Measurements from ENCODE around the gene LGALS16.
"Not testable (repeated sequence)": the region's sequence is repeated elsewhere in the genome, so short reads cannot be mapped to it uniquely, and the experiment has no call there.

LGALS16 gene

DNA sequence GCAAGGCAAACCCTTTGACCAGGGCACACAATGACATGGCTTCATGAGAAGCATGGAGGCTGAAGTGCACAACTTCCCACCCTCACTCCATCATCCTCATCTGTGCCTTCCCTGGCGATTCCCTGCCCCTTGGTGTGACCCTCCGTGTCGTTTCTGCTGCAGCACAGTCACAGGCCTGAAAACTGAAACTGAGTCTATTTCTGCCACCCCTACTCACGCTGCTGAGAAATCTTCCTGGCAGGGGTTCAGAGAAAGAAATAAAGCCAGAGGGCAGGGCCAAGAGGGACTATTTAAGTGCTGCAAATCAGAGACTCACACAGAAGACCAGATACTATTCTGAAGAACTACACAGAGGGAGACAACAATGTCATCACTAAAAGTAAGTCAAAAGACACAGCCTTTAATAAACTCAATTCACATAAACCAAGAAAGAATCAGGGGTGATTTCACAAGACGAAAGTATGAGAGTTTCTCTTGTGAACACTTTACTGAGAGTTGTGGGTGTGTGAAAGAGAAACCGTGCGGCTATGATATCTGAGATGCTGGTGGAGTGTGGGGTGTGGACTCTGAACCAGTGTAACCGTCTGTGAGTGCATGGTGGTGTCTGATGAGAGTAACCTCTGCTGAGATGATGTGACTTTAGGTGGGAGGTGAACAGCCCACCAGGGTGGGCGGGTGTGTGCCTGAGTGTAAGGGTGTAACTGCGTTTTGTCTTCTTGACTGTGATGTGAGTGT is 23.5 kb downstream of the LGALS16 start:
- DNase-seq = no peak

DNA sequence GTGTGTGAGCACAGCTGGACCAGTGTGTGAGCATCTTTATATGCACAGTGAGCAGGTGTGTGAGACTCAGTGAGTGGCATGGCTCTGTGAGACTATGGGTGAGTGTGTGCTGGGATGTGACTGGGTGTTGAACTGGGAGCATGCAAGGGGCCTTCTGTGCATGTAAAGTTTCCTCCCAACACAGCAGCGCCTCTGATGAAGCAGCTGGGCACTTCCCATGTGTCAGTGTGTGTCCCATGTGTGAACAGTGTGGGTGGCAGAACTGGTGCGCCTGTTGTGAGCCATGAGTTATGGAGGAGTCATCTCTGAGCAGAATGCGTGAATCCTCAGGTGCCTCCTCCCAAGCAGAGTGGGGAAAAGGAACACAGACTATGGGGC is 24.1 kb downstream of the LGALS16 start:
- DNase-seq = no peak

DNA sequence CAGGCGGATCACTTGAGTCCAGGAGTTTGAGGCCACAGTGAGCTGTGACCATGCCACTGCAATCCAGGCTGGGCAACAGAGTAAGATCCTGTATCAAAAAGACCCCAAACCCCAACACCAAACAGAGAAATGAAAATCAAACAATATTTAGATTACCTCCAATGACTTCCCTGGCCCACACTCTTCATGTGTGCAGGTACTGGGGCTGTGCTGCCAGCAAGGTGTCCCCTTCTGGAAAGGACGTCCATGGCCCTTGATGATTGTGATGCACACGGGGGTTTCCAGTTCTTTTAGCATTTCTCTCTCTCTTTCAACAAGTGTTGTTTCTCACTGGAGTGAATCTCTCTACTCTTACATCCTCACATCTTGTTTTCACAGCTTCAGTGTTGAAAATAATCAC is 24.9 kb downstream of the LGALS16 start:
- DNase-seq = no peak

DNA sequence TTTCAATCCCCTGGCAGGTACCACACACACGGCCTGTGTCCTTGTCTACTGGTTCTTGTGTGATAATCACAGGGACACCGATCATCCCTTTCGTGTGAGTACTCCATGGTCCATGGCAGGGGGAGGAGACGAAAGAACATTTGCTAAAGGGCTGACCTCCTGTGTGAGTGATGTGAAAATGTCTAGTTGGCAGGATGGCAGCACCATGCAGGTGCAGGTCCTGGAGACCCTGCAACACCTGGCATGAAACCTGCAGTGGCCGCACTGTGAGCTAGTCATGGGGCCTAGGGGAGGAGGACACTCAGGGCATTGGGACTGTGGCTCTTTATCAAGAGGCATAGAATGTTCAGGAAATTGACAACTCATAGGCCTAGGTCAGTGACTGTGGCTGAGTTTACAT is 25.7 kb downstream of the LGALS16 start:
- no peak for DNase-seq

DNA sequence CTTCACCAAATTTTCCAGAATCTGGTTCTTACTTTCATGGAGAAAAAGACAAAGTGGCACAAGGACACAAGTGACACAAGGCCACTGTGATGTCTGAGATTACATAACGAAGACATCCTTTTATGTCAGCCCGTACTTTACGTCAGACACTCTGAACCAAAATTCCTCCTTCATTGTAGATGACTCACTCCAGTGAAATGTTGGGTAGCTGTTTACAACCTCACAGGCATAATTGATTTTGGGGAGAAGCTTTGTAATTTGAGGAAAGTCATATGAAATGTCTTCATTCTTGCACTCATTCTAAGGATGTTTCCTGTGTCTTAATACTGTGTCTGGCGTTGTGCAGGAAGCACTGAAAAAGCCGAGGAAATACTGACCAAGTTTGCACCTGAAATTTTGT is 28.6 kb downstream of the LGALS16 start:
- no peak for DNase-seq

DNA sequence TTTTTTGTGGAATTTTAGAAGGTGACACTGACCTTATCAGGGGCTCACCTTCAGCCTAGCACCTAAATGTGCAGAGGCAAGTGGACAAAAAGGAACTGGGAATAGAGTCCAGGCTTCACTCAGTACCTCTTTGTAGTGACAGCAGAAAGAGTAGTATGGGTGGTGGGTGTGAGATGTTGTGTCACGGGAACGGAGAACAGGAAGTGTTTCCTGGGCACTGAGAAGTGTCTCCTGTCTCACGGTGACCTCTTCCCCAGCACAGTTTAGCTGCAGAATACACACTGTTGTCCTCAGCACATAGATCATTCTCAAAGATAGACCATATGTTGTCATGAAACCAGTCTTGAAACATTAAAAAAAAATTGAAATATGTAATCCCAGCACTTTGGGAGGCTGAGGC is 31.0 kb downstream of the LGALS16 start:
- DNase-seq = no peak

DNA sequence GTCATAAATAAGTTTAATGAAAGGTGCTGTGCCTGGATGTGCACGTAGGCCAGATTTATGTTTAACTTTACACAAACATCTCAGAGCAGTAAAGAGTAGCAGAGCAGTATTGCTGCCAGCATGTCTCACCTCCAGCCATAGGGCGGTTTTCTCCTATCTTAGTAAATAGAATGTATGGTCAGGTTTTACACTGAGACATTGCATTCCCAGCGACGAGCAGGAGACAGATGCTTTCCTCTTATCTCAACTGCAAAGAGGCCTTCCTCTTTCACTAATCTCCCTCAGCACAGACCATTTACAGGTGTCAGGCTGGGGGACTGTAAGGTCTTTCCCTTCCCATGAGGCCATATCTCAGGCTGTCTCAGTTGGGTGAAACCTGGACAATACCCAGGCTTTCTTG is 32.9 kb downstream of the LGALS16 start:
- DNase-seq = not testable (repeated sequence)

DNA sequence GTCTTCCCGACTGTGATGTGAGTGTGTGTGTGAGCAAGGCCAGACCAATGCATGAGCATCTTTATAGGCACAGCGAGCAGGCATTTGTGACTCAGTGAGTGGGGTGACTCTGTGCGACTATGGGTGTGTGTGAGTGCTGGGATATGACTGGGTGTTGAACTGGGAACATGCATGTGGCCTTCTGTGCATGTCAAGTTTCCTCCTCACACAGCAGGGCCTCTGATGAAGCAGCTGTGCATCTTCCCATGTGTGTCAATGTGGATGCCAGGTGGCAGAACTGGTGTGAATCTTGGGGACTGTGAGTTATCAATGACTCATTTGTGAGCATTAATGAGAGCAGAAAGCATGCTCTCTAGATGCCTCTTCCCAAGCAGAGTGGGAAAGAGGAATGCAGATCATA is 36.5 kb downstream of the LGALS16 start:
- no peak for DNase-seq

DNA sequence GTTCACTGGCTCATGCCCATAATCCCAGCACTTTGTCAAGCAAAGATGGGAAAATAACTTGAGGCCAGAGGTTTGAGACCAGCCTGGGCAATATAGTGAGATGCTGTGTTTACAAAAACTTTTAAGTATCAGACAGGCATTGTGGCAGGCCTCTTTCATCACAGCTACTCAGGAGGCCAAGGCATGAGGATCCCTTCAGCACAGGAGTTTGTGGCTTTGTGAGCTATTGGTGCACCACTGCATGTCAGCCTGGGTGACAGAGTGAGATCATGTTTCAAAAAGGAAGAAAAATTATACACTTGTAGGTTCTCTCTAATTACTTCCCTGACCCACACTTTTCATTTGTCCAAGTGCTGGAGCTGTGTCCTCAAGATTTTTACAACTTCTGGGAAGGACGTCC is 37.1 kb downstream of the LGALS16 start:
- DNase-seq = no peak

DNA sequence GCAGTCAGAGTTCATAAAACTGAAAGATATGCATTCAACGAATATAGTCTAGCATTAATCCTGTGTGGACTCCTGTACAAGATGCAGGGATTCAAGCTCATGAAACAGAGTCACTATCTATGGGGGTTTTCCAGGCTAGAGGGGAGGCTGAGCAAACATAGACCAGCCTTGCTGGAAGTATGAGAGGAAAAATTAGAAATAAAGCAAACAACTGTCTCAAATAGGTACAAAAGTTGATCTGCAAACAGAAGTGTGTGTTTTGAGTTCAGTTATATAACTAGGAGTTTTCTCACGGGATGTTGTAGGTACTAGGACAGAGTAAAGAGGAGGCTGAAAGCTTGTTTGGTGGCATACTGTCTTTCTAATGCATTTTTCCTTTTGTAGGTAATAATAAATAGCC is 40.0 kb downstream of the LGALS16 start:
- no peak for DNase-seq

DNA sequence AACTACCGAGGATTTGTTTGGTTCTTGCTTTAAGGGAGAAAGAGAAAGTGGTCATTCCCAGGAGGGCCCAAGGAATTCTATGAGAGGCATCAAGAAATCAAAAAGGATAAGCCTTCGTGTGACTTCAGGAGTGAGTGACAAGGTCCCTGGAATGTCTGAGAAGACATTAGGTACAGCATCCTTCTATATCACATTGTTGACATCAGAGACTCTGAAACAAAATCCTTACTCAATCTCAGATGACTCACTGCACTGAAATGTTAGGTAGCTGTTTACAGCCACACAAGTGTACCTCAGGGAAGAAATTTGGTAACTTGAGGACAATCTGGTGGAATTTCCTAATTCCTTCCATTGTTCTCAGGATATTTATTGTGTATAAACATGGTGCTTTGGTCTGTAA is 40.7 kb downstream of the LGALS16 start:
- DNase-seq = no peak

DNA sequence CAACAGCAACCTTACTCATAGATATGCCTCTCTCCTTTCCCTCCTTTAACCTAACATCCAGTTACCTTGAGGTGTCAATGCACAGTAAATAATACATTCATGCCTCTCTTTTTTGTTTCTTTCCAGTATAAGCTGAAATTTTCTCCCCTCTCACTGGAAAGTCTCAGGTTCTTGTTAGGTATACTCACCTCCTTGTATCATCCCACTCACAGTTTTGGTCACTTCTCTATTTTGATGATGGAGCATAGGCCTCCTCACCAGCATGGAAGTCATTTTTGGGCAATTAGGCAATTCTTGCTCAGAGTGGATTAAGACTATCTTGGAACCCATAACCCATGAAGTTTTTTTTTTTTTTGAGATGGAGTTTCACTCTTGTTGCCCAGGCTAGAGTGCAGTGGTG is 42.8 kb downstream of the LGALS16 start:
- no peak for DNase-seq

DNA sequence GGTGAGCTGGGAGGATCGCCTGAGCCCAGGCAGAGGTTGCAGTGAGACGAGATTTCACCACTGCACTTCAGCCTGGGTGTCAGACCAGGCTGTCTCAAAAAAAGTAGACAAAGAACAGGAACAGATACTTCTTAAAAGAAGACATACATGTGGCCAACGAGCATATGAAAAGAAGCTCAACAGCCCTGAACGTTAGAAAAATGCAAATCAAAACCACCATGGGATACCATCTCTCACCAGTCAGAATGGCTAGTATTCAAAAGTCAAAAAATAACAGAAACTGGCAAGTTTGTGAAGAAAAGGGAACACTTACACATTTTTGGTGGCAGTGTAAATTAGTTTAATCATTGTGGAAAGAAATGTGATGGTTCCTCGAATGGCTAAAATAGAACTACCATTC is 45.6 kb downstream of the LGALS16 start:
- no peak for DNase-seq

DNA sequence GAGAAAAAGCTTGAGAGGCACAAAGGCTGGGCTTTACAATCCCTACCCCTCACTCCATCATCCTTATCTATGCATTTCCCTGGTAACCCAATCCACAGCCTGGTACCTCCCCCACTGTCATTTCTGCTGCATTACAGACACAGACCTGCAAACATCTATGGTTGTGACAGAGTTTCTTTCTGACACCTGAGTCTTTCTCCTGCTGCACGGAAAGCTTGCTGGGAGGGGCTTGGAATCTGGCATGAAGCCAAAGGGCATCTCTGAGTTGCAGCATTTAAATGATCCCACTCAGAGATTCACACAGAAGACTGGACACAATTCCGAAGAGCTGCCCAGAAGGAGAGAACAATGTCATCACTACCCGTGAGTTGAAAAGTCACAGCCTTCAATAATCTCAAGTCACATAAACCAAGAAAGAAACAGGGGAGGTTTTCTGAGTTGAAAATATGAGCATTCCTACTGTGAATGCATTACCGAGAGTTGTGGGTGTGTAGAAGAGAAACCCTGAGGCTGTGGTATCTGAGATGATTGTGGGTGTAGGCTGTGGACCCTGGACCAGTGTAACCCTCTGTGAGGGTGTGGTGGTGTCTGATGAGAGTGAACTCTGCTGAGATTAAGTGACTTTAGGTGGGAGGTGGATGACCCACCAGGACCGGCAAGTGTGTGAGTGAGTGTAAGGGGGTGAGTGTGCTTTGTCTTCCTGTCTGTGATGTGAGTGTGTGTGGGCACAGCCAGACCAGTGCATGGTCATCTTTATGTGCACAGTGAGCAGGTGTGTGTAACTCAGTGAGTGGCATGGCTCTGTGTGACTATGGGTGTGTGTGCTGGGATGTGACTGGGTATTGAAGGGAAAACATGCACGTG is 48.7 kb downstream of the LGALS16 start, which contains the start of gene LGALS14:
TSS of gene LGALS14 (plus strand) at position 301 of the 864 bp plus-strand sequence. CDS start at position 349, 48 bp downstream.
- DNase-seq = peak; percentile 59 to 72

DNA sequence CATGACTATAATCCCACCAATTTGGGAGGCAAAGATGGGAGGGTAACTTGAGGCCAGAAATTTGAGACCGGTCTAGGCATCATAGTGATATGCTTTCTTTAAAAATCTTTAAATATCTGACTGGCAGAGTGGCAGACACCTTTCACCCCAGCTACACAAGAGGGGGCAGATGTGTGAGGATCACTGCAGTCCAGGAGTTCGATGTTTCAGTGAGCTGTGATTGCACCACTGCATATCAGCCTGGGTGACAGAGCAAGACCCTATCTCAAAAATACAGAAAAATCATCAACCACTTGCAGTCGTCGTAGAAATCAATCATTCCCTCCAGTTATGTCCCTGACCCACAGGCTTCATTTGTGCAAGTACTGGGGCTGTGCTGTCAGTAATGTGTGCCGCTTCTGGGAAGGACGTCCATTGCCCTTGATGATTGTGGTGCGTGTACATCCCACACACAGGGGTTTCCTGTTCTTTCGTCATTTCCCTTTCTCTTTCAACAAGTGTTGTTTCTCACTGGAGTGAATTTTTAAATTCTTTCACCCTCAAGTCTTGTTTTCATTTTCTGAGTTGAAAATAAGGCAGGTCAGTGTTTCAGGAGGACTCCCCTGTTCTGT is 50.0 kb downstream of the LGALS16 start:
- DNase-seq = no peak

DNA sequence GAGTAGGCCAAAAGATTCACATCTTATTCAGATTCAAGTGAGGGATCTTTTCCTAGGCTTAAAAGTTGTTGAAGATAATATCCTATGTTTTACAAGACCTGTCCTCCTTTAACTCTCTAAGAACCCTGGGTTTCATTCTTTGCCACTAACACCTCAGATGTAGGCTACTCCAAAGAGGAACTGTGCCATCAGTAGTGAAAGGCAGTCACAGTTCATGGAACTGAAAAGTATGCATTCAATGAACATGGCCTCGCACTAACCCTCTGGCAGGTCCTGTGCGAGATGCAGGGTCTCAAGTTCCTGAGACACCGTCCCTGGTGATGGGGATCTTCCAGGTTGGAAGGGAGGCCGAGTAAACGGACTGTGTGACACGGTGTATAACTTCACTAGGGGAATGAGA is 52.9 kb downstream of the LGALS16 start:
- DNase-seq = no peak

DNA sequence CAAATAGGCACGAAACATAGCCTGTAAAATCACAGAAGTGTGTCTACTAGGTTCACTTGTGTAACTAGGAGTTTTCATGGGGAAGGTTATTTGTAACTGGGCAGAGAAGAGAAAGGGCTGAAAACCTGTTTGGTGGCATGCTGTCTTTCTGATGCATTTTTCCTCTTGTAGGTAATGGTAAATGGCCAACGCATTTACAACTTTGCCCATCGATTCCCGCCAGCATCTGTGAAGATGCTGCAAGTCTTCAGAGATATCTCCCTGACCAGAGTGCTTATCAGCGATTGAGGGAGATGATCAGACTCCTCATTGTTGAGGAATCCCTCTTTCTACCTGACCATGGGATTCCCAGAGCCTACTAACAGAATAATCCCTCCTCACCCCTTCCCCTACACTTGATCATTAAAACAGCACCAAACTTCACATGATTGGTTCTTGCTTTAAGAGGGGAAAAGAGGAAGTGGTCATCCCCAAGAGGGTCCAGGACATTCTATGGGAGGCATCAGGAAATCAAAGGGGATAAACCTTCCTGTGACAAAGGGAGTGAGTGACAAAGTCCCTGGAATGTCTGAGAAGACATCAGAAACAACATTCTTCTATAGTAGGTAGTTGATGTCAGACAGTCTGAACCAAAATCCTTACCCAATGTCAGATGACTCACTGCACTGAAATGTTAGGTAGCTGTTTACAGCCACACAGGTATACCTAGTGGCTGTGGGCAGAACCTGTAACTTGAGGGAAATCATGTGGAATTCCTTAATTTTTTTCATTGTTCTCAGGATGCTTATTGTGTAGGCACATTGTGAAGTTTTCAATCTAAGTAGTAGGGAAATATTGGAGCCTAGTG is 53.5 kb downstream of the LGALS16 start:
- DNase-seq = no peak

All from NCI-H526 (cell line).